OCI-LY1 (cell line): ENCODE measurements around the gene GRB10.

Source experiments
- H2AFZ ChIP-seq: fragments of 200-600 bp; sonication (generic), shearing (Covaris generic); 2 replicates; pipeline ENCODE4 v1.6.0; 2014; ENCODE audit warnings: antibody characterized with exemption, mild to moderate bottlenecking, low read length
- H3F3A ChIP-seq: fragments of 200-600 bp; sonication (generic), shearing (Covaris generic); 2 replicates; pipeline ENCODE4 v1.6.0; 2014; ENCODE audit warnings: mild to moderate bottlenecking, antibody characterized with exemption, low read length, moderate library complexity; ENCODE audit not compliant: insufficient read depth
- H3K27ac ChIP-seq: fragments of 200-600 bp; sonication (generic); 2 replicates; pipeline ENCODE4 v1.5.1; 2014; ENCODE audit warnings: low read length, mixed run types, mild to moderate bottlenecking, low read depth; ENCODE audit not compliant: poor library complexity, severe bottlenecking
- H3K27me3 ChIP-seq: fragments of 200-600 bp; sonication (generic); 2 replicates; pipeline ENCODE4 v1.6.0; 2014; ENCODE audit warnings: antibody characterized with exemption, mild to moderate bottlenecking, low read length, moderate library complexity; ENCODE audit not compliant: insufficient read depth
- H3K36me3 ChIP-seq: fragments of 200-600 bp; sonication (generic); 2 replicates; pipeline ENCODE4 v1.6.1; 2014; ENCODE audit warnings: mild to moderate bottlenecking, antibody characterized with exemption, low read length, moderate library complexity, mixed read lengths; ENCODE audit not compliant: insufficient read depth
- H3K4me1 ChIP-seq: fragments of 200-600 bp; sonication (generic); 2 replicates; pipeline ENCODE4 v1.5.1; 2014; ENCODE audit warnings: mild to moderate bottlenecking, low read length, moderate library complexity; ENCODE audit not compliant: insufficient read depth, severe bottlenecking
- H3K4me2 ChIP-seq: fragments of 200-600 bp; sonication (generic), shearing (Covaris generic); 2 replicates; pipeline ENCODE4 v1.6.1; 2014; ENCODE audit warnings: low read length
- H3K4me3 ChIP-seq: fragments of 200-600 bp; sonication (generic); 2 replicates; pipeline ENCODE4 v1.5.1; 2014; ENCODE audit warnings: low read length, low read depth, mild to moderate bottlenecking, mixed read lengths; ENCODE audit not compliant: poor library complexity, severe bottlenecking
- H3K79me2 ChIP-seq: fragments of 200-600 bp; shearing (Covaris generic); 2 replicates; pipeline ENCODE4 v1.6.1; 2016; ENCODE audit warnings: mixed run types, low read length, mixed read lengths; ENCODE audit not compliant: insufficient read depth
- H3K9ac ChIP-seq: fragments of 200-600 bp; sonication (generic), shearing (Covaris generic); 2 replicates; pipeline ENCODE4 v1.6.1; 2014; ENCODE audit warnings: mild to moderate bottlenecking, low read length, mixed read lengths
- H3K9me2 ChIP-seq: fragments of 200-600 bp; sonication (generic), shearing (Covaris generic); 2 replicates; pipeline ENCODE4 v1.6.1; 2014; ENCODE audit warnings: low read depth, mild to moderate bottlenecking, low read length, mixed read lengths
- H3K9me3 ChIP-seq: fragments of 200-600 bp; shearing (Covaris generic); 2 replicates; pipeline ENCODE4 v1.6.1; 2014; ENCODE audit warnings: low read length, mixed read lengths
- H4K20me1 ChIP-seq: fragments of 200-600 bp; sonication (generic), shearing (Covaris generic); 2 replicates; pipeline ENCODE4 v1.6.0; 2016; ENCODE audit warnings: mild to moderate bottlenecking, low read length; ENCODE audit not compliant: insufficient read depth
- CTCF ChIP-seq: fragments of 200-600 bp; sonication (generic), shearing (Covaris generic); IDR thresholded peaks from 2 replicates; pipeline ENCODE4 v1.5.1; 2017; ENCODE audit warnings: mild to moderate bottlenecking, antibody characterized with exemption, low read length, moderate library complexity, mixed read lengths
- EZH2 ChIP-seq: fragments of 200-600 bp; sonication (generic), shearing (Covaris generic); IDR thresholded peaks from 2 replicates; pipeline ENCODE4 v1.8.0; 2017; ENCODE audit warnings: borderline replicate concordance, mixed run types, mild to moderate bottlenecking, antibody characterized with exemption, low read length, moderate library complexity, mixed read lengths

GRB10 gene

GRCh38 chr7:50756180-50756579 lies 26.5 kb downstream of the GRB10 start:
- H3K9ac ChIP-seq, result no peak overlapping the region
- H3F3A ChIP-seq, result no peaks in the 10 kb centered on the region
- no peaks in the 10 kb centered on the region for H3K79me2 ChIP-seq
- H3K4me2 ChIP-seq, result no peak overlapping the region
- no peak overlapping the region for H3K27ac ChIP-seq
- TF ChIP-seq EZH2 (no peak), CTCF (no peak)
- H4K20me1 ChIP-seq, result no peaks in the 10 kb centered on the region
- H3K9me2 ChIP-seq, result no peaks in the 10 kb centered on the region
- no peak overlapping the region for H3K4me3 ChIP-seq
- no peaks in the 10 kb centered on the region for H3K36me3 ChIP-seq
- no peaks in the 10 kb centered on the region; the same call in none of the 2 replicates for H3K27me3 ChIP-seq
- no peaks in the 10 kb centered on the region for H3K4me1 ChIP-seq
- no peak overlapping the region for H2AFZ ChIP-seq
- H3K9me3 ChIP-seq, result no peaks in the 10 kb centered on the region

- no peaks in the 10 kb centered on the region for H3K79me2 ChIP-seq
- H3K9ac ChIP-seq, result no peak overlapping the region
- no peak overlapping the region for H2AFZ ChIP-seq
- no peaks in the 10 kb centered on the region for H3K9me3 ChIP-seq
- H3K36me3 ChIP-seq, result no peaks in the 10 kb centered on the region
- no peak overlapping the region for H3K27ac ChIP-seq
- no peaks in the 10 kb centered on the region; the same call in none of the 2 replicates for H3K27me3 ChIP-seq
- no peak for TF ChIP-seq CTCF
- no peak for TF ChIP-seq EZH2
- H3K4me3 ChIP-seq, result no peak overlapping the region
- H3K4me1 ChIP-seq, result no peaks in the 10 kb centered on the region
- no peaks in the 10 kb centered on the region for H3F3A ChIP-seq
- H4K20me1 ChIP-seq, result no peaks in the 10 kb centered on the region
- no peaks in the 10 kb centered on the region for H3K9me2 ChIP-seq
- no peak overlapping the region for H3K4me2 ChIP-seq
These were observed 28.0 kb downstream of the GRB10 start for GRCh38 chr7:50754684-50755083.

GRCh38 chr7:50754241-50754640 lies 28.5 kb downstream of the GRB10 start:
- H3K4me3 ChIP-seq, result no peak overlapping the region
- no peaks in the 10 kb centered on the region for H4K20me1 ChIP-seq
- H3F3A ChIP-seq, result no peaks in the 10 kb centered on the region
- H3K4me1 ChIP-seq, result no peaks in the 10 kb centered on the region
- no peaks in the 10 kb centered on the region for H3K79me2 ChIP-seq
- no peak overlapping the region for H3K9ac ChIP-seq
- TF ChIP-seq EZH2 (no peak), CTCF (no peak)
- no peaks in the 10 kb centered on the region for H3K9me3 ChIP-seq
- no peak overlapping the region for H3K27ac ChIP-seq
- no peak overlapping the region for H3K4me2 ChIP-seq
- no peaks in the 10 kb centered on the region for H3K9me2 ChIP-seq
- H2AFZ ChIP-seq, result no peak overlapping the region
- H3K27me3 ChIP-seq, result no peaks in the 10 kb centered on the region; the same call in 1 of the 2 replicates
- H3K36me3 ChIP-seq, result no peaks in the 10 kb centered on the region
